Activated CD4-positive, CD25-positive, alpha-beta regulatory T cell treated with anti-CD3 and anti-CD28 coated beads, Interleukin-2, amount 50 U/mL, for 16 hours (primary cell): Measurements from ENCODE around the gene GPR42.
"Not testable (repeated sequence)": the region's sequence is repeated elsewhere in the genome, so short reads cannot be mapped to it uniquely, and the experiment has no call there.

ENCODE experiments used
- DNase-seq: peaks from one replicate; pipeline ENCODE4 v3.0.0-alpha.2; 2020; ENCODE audit warnings: low read depth, low spot score

The GPR42 gene

GRCh38 chr19:35347171-35347929 is 23.5 kb upstream of the GPR42 start, which contains the start of gene FFAR1:
TSS of gene FFAR1 (plus strand) at chr19:35347902. CDS start at chr19:35351552, 3,650 bp downstream.
- no peak for DNase-seq

GRCh38 chr19:35347930-35348298 is 23.0 kb upstream of the GPR42 start:
- no peak for DNase-seq

GRCh38 chr19:35348911-35349611 is 21.8 kb upstream of the GPR42 start:
- no peak for DNase-seq

- DNase-seq, result no peak
Measured at GRCh38 chr19:35349614-35350521, 21.0 kb upstream of the GPR42 start.

GRCh38 chr19:35350591-35350990 is 20.3 kb upstream of the GPR42 start:
- no peak for DNase-seq

GRCh38 chr19:35351411-35352176 is 19.3 kb upstream of the GPR42 start:
- DNase-seq, result no peak

- DNase-seq, result no peak
Measured at GRCh38 chr19:35352177-35352447, 18.8 kb upstream of the GPR42 start.

GRCh38 chr19:35352448-35353304 is 18.2 kb upstream of the GPR42 start:
- peak; percentile 45 for DNase-seq

GRCh38 chr19:35353635-35354034 is 17.2 kb upstream of the GPR42 start:
- DNase-seq, result no peak

- no peak for DNase-seq
Measured at GRCh38 chr19:35354898-35355297, 16.0 kb upstream of the GPR42 start.

- no peak for DNase-seq
Measured at GRCh38 chr19:35355791-35356460, 14.9 kb upstream of the GPR42 start.

- DNase-seq, result no peak
Measured at GRCh38 chr19:35357867-35358573, 12.8 kb upstream of the GPR42 start, which contains the start of gene FFAR3. TSS of gene FFAR3 (plus strand) at chr19:35358460. CDS start at chr19:35358891, 431 bp downstream.

GRCh38 chr19:35358834-35359233 is 12.0 kb upstream of the GPR42 start:
- not testable (repeated sequence) for DNase-seq

- not testable (repeated sequence) for DNase-seq
Measured at GRCh38 chr19:35359395-35359794, 11.5 kb upstream of the GPR42 start.

GRCh38 chr19:35360081-35360480 is 10.8 kb upstream of the GPR42 start:
- DNase-seq, result not testable (repeated sequence)

GRCh38 chr19:35360880-35361420 is 9.9 kb upstream of the GPR42 start:
- no peak for DNase-seq

GRCh38 chr19:35362261-35363000 is 8.4 kb upstream of the GPR42 start:
- no peak for DNase-seq

GRCh38 chr19:35363001-35363590 is 7.8 kb upstream of the GPR42 start:
- DNase-seq, result no peak
